Measurements from ENCODE around the gene CLSTN3.

- no peak for TF ChIP-seq POLR2A (IDR thresholded peaks at IDR 0.05)
- no peak for TF ChIP-seq CTCF (IDR thresholded peaks at IDR 0.05)
These were observed 16.7 kb downstream of the CLSTN3 start for GRCh38 chr12:7146906-7147305.

Data from ovary (tissue), 3 donors.